PFSK-1 (cell line): ENCODE measurements around the gene UBAC2.

Experiments
- POLR2AphosphoS5 ChIP-seq: IDR thresholded peaks from 2 replicates; pipeline ENCODE4 v1.6.1; 2012; ENCODE audit warnings: low read depth, mild to moderate bottlenecking, control low read depth, low read length, moderate library complexity
- TAF1 ChIP-seq: IDR thresholded peaks from 2 replicates; pipeline ENCODE4 v1.6.1; 2012; ENCODE audit warnings: low read length, control low read depth, borderline replicate concordance; ENCODE audit not compliant: insufficient read depth

DNA sequence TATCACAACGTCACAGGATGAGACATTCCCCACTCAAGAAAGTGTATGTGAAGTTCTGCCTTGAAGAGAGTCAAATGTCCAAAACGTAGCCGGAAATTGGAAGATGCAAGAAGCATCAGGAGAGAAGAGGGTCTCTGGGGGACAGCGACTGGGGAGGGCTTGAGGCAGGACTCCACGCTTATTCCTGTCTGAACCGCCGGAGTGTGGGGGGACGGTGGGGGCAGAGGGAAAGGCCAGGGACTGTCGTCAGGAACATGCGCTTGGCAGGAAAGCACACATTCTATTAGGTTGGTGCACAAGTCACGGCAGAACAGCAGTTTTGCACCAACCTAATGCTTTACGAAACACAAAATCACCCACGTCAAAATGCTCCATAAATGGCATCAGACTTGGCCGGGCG is 205.3 kb downstream of the UBAC2 start:
- no peak for TF ChIP-seq POLR2AphosphoS5
- TF ChIP-seq TAF1 = no peak
